Progenitor cell of endocrine pancreas (in vitro differentiated cells): ENCODE results near the gene DIP2C. TPM values are rescaled to one million over a fixed set of nuclear protein-coding genes. Genes with fewer than 3 reads are reported as not detected.

ENCODE experiments used
- DNase-seq: peaks from one replicate; pipeline ENCODE4 v3.0.0; 2021; ENCODE audit warnings: low spot score; ENCODE audit not compliant: unreplicated experiment
- H3K27ac Mint-ChIP-seq: 2 replicates; pipeline ENCODE4 v1.8.0; 2021; ENCODE audit warnings: mild to moderate bottlenecking, moderate library complexity, mixed read lengths
- H3K27me3 Mint-ChIP-seq: 2 replicates; pipeline ENCODE4 v1.8.0; 2021; ENCODE audit warnings: mixed read lengths
- H3K36me3 Mint-ChIP-seq: 2 replicates; pipeline ENCODE4 v1.8.0; 2022; ENCODE audit warnings: mixed read lengths; ENCODE audit not compliant: insufficient read depth
- H3K4me1 Mint-ChIP-seq: 2 replicates; pipeline ENCODE4 v1.8.0; 2021; ENCODE audit warnings: low read depth, mixed read lengths
- H3K4me3 Mint-ChIP-seq: 2 replicates; pipeline ENCODE4 v1.8.0; 2021; ENCODE audit warnings: low read depth, mild to moderate bottlenecking, moderate library complexity, mixed read lengths
- H3K9me3 Mint-ChIP-seq: 2 replicates; pipeline ENCODE4 v1.8.0; 2021; ENCODE audit warnings: low read depth, mixed read lengths
- CTCF ChIP-seq: fragments of 200-600 bp; sonication (generic); IDR thresholded peaks from one replicate; pipeline ENCODE4 v1.5.0; 2021; ENCODE audit warnings: antibody characterized with exemption, mild to moderate bottlenecking; ENCODE audit not compliant: unreplicated experiment
- total RNA-seq: library from RNA; stranded (reverse); gene quantifications from 2 replicates; pipeline ENCODE4 v1.2.1, GENCODE V29; 2021

The DIP2C gene
- total RNA-seq, 1 donor from 2014 or later = 27.2 TPM

GRCh38 chr10:241451-241850 lies 448.0 kb downstream of the DIP2C start:
- no peaks in the 10 kb centered on the region for H3K4me1 Mint-ChIP-seq
- H3K36me3 Mint-ChIP-seq = peaks cover 10% of the 10 kb centered on the region
- H3K9me3 Mint-ChIP-seq = no peaks in the 10 kb centered on the region
- H3K27me3 Mint-ChIP-seq = no peaks in the 10 kb centered on the region
- H3K4me3 Mint-ChIP-seq = no peak overlapping the region
- no peak overlapping the region for H3K27ac Mint-ChIP-seq
- no peak for DNase-seq
- TF ChIP-seq CTCF = no peak

- Mint-ChIP-seq H3K36me3 (peaks cover 9% of the 10 kb centered on the region), H3K27ac (no peak overlapping the region), H3K9me3 (no peaks in the 10 kb centered on the region), H3K4me1 (no peaks in the 10 kb centered on the region), H3K4me3 (no peak overlapping the region), H3K27me3 (no peaks in the 10 kb centered on the region)
- no peak for TF ChIP-seq CTCF
- DNase-seq = no peak
These were observed 450.4 kb downstream of the DIP2C start for GRCh38 chr10:239109-239508.

GRCh38 chr10:235915-236314 lies 453.6 kb downstream of the DIP2C start:
- H3K4me3 Mint-ChIP-seq = no peak overlapping the region
- H3K9me3 Mint-ChIP-seq = no peaks in the 10 kb centered on the region
- no peaks in the 10 kb centered on the region for H3K27me3 Mint-ChIP-seq
- H3K27ac Mint-ChIP-seq = no peak overlapping the region
- DNase-seq = no peak
- TF ChIP-seq CTCF = no peak
- peaks cover 7% of the 10 kb centered on the region for H3K36me3 Mint-ChIP-seq
- no peaks in the 10 kb centered on the region for H3K4me1 Mint-ChIP-seq

GRCh38 chr10:234708-235406 lies 454.6 kb downstream of the DIP2C start:
- Mint-ChIP-seq H3K4me3 (no peak overlapping the region), H3K27me3 (no peaks in the 10 kb centered on the region), H3K4me1 (no peaks in the 10 kb centered on the region), H3K9me3 (no peaks in the 10 kb centered on the region), H3K36me3 (peaks cover 7% of the 10 kb centered on the region), H3K27ac (peak overlapping the region; percentile 39)
- no peak for DNase-seq
- TF ChIP-seq CTCF = no peak

- no peaks in the 10 kb centered on the region for H3K4me1 Mint-ChIP-seq
- H3K4me3 Mint-ChIP-seq = no peak overlapping the region
- TF ChIP-seq CTCF = no peak
- peaks cover 7% of the 10 kb centered on the region for H3K36me3 Mint-ChIP-seq
- H3K27me3 Mint-ChIP-seq = no peaks in the 10 kb centered on the region
- H3K27ac Mint-ChIP-seq = no peak overlapping the region
- no peak for DNase-seq
- H3K9me3 Mint-ChIP-seq = no peaks in the 10 kb centered on the region
These were observed 456.6 kb downstream of the DIP2C start for GRCh38 chr10:232878-233277.
